H1 (cell line): Measurements from ENCODE around the gene ADAMTS17. TPM values are rescaled to one million over a fixed set of nuclear protein-coding genes. Genes with fewer than 3 reads are reported as not detected.

Source experiments
- CTCF ChIA-PET: fragments of 300-600 bp; sonication (Branson Sonifier 250); formaldehyde crosslinking; loops from one replicate; lab custom pipeline; 2021; ENCODE audit not compliant: partially characterized antibody; lab: Charles Lee
- POLR2A ChIA-PET: fragments of 300-600 bp; sonication (Branson Sonifier 250); formaldehyde crosslinking; loops from one replicate; lab custom pipeline; 2021; ENCODE audit warnings: inconsistent platforms; ENCODE audit not compliant: partially characterized antibody; lab: Charles Lee
- DNase-seq, 2 experiments: peaks; one replicate each; pipeline versions ENCODE4 v3.0.0 to v3.0.0-alpha.2; 2010 to 2022; ENCODE audit warnings: low spot score in 2 of 2, low read depth in 1 of 2, mixed read lengths in 1 of 2
- FAIRE-seq: peaks from 2 replicates; lab custom pipeline; 2011; peaks lifted over from hg19 to GRCh38; lab: Jason Lieb, UNC
- H2AFZ ChIP-seq: 2 replicates; pipeline ENCODE4 v1.8.1; 2012; ENCODE audit warnings: low read length, inconsistent platforms
- H2AK5ac ChIP-seq: 2 replicates; pipeline ENCODE4 v1.6.1; 2013; ENCODE audit warnings: low read depth, low read length
- H2BK120ac ChIP-seq: replicated peaks from 2 replicates; pipeline ENCODE3; 2013; ENCODE audit warnings: low read depth, low read length, inconsistent platforms
- H2BK12ac ChIP-seq: 2 replicates; pipeline ENCODE4 v1.6.1; 2013; ENCODE audit warnings: low read depth, low read length
- H2BK15ac ChIP-seq: 2 replicates; pipeline ENCODE4 v1.6.1; 2013; ENCODE audit warnings: low read length
- H2BK20ac ChIP-seq: 2 replicates; pipeline ENCODE4 v1.6.1; 2013; ENCODE audit warnings: low read length
- H2BK5ac ChIP-seq: 2 replicates; pipeline ENCODE4 v1.6.1; 2013; ENCODE audit warnings: low read depth, low read length
- H3K14ac ChIP-seq: 2 replicates; pipeline ENCODE4 v1.6.1; 2013; ENCODE audit warnings: inconsistent platforms; ENCODE audit not compliant: insufficient read length
- H3K18ac ChIP-seq: 2 replicates; pipeline ENCODE4 v1.6.1; 2013; ENCODE audit warnings: low read length; ENCODE audit errors: extremely low read depth
- H3K23ac ChIP-seq: 2 replicates; pipeline ENCODE4 v1.6.1; 2013; ENCODE audit warnings: inconsistent platforms; ENCODE audit not compliant: insufficient read length
- H3K23me2 ChIP-seq: 2 replicates; pipeline ENCODE4 v1.6.1; 2013; ENCODE audit warnings: low read depth, low read length
- H3K27ac ChIP-seq: 2 replicates; pipeline ENCODE4 v1.6.1; 2011; ENCODE audit warnings: low read depth, low read length, inconsistent platforms
- H3K27me3 ChIP-seq, 4 experiments: replicated peaks in 1 of 4; 1 replicate in 1 of 4; 2 replicates in 3 of 4; pipeline versions ENCODE4 v1.6.1 to v1.8.1; 2011 to 2013; ENCODE audit warnings: low read length in 3 of 4, mild to moderate bottlenecking in 3 of 4, inconsistent platforms in 2 of 4, mixed read lengths in 2 of 4, moderate library complexity in 1 of 4; ENCODE audit not compliant: control insufficient read depth in 3 of 4, insufficient read depth in 3 of 4; ENCODE audit errors: extremely low read depth in 1 of 4
- H3K36me3 ChIP-seq, 4 experiments: 2 replicates each; pipeline versions ENCODE4 v1.6.1 to v1.8.1; 2011 to 2013; ENCODE audit warnings: mild to moderate bottlenecking in 4 of 4, low read length in 3 of 4, moderate library complexity in 2 of 4, control low read depth in 1 of 4, inconsistent platforms in 1 of 4; ENCODE audit not compliant: insufficient read depth in 4 of 4, control insufficient read depth in 2 of 4
- H3K4ac ChIP-seq: replicated peaks from 2 replicates; pipeline ENCODE3; 2013; ENCODE audit warnings: low read length, low read depth, mixed read lengths, inconsistent platforms; ENCODE audit not compliant: insufficient read length
- H3K4me1 ChIP-seq, 4 experiments: replicated peaks in 1 of 4; 1 replicate in 1 of 4; 2 replicates in 3 of 4; pipeline versions ENCODE4 v1.6.1 to v1.8.1; 2011 to 2013; ENCODE audit warnings: low read length in 3 of 4, inconsistent platforms in 2 of 4, mixed read lengths in 1 of 4; ENCODE audit not compliant: insufficient read depth in 4 of 4, control insufficient read depth in 3 of 4
- H3K4me2 ChIP-seq, 2 experiments: 2 replicates each; pipeline versions ENCODE4 v1.6.1 to v1.8.1; 2011 to 2013; ENCODE audit warnings: low read depth in 2 of 2, low read length in 2 of 2, control low read depth in 1 of 2, inconsistent platforms in 1 of 2, mild to moderate bottlenecking in 1 of 2; ENCODE audit not compliant: insufficient read depth in 1 of 2
- H3K4me3 ChIP-seq, 4 experiments: fragments of 200-600, 300-600 bp in 1 of 4; sonication (generic), shearing (Covaris generic), sonication (Bioruptor Twin) in 1 of 4; 2 replicates each; pipeline versions ENCODE4 v1.5.1 to v1.8.1; 2011 to 2016; ENCODE audit warnings: low read length in 4 of 4, low read depth in 3 of 4, control low read depth in 2 of 4, inconsistent platforms in 2 of 4, mild to moderate bottlenecking in 2 of 4, mixed read lengths in 1 of 4, moderate library complexity in 1 of 4; ENCODE audit not compliant: insufficient read depth in 2 of 4; ENCODE audit errors: extremely low read depth in 1 of 4
- H3K56ac ChIP-seq: replicated peaks from 2 replicates; pipeline ENCODE3; 2013; ENCODE audit warnings: low read depth, mild to moderate bottlenecking, mixed read lengths, low read length, inconsistent platforms; ENCODE audit not compliant: insufficient read length
- H3K79me1 ChIP-seq: 2 replicates; pipeline ENCODE4 v1.6.1; 2013; ENCODE audit warnings: low read depth, low read length, control low read depth
- H3K79me2 ChIP-seq, 2 experiments: 2 replicates each; pipeline versions ENCODE4 v1.6.1 to v1.8.1; 2012 to 2013; ENCODE audit warnings: low read length in 2 of 2, mild to moderate bottlenecking in 2 of 2, inconsistent platforms in 1 of 2; ENCODE audit not compliant: insufficient read depth in 2 of 2, control insufficient read depth in 1 of 2
- H3K9ac ChIP-seq, 4 experiments: replicated peaks in 1 of 4; 1 replicate in 1 of 4; 2 replicates in 3 of 4; pipeline versions ENCODE4 v1.6.1 to v1.8.1; 2011 to 2013; ENCODE audit warnings: low read depth in 3 of 4, low read length in 3 of 4, control low read depth in 2 of 4, mild to moderate bottlenecking in 2 of 4, moderate library complexity in 2 of 4, inconsistent platforms in 1 of 4; ENCODE audit errors: extremely low read depth in 1 of 4
- H3K9me3 ChIP-seq, 2 experiments: 2 replicates each; pipeline versions ENCODE4 v1.6.1 to v1.8.1; 2012 to 2013; ENCODE audit warnings: mild to moderate bottlenecking in 2 of 2, moderate library complexity in 2 of 2, control low read depth in 1 of 2, inconsistent platforms in 1 of 2, low read depth in 1 of 2, low read length in 1 of 2, mixed read lengths in 1 of 2; ENCODE audit not compliant: insufficient read depth in 2 of 2
- H4K20me1 ChIP-seq, 2 experiments: replicated peaks in 1 of 2; 2 replicates each; pipeline versions ENCODE3 to v1.8.1; 2011 to 2013; ENCODE audit warnings: inconsistent platforms in 2 of 2, low read length in 2 of 2, mild to moderate bottlenecking in 1 of 2; ENCODE audit not compliant: insufficient read depth in 2 of 2, control insufficient read depth in 1 of 2
- H4K5ac ChIP-seq: 2 replicates; pipeline ENCODE4 v1.6.1; 2013; ENCODE audit warnings: low read length, low read depth, mixed read lengths, inconsistent platforms; ENCODE audit not compliant: insufficient read length
- H4K8ac ChIP-seq: 2 replicates; pipeline ENCODE4 v1.8.0; 2013; ENCODE audit warnings: mild to moderate bottlenecking, moderate library complexity, low read length, inconsistent platforms; ENCODE audit not compliant: insufficient read depth; ENCODE audit errors: extremely low read depth
- H4K91ac ChIP-seq: replicated peaks from 2 replicates; pipeline ENCODE3; 2013; ENCODE audit warnings: low read length, mixed read lengths, inconsistent platforms; ENCODE audit not compliant: insufficient read length
- BCL11A ChIP-seq, 2 experiments: IDR thresholded peaks; one replicate each; pipeline ENCODE4 v1.6.1; 2011; ENCODE audit warnings: low read depth in 2 of 2, low read length in 2 of 2, mild to moderate bottlenecking in 2 of 2
- CEBPB ChIP-seq: IDR thresholded peaks from 2 replicates; pipeline ENCODE4 v1.6.1; 2012; ENCODE audit warnings: low read depth, low read length
- CREB1 ChIP-seq: IDR thresholded peaks from 2 replicates; pipeline ENCODE4 v1.6.1; 2012; ENCODE audit warnings: inconsistent platforms
- EZH2 ChIP-seq: fragments of 200-600 bp; sonication (generic); IDR thresholded peaks from 2 replicates; pipeline ENCODE4 v1.7.1; 2012; ENCODE audit warnings: low read depth, mild to moderate bottlenecking, moderate library complexity, low read length, inconsistent platforms; ENCODE audit not compliant: severe bottlenecking
- GTF2F1 ChIP-seq: IDR thresholded peaks from 2 replicates; pipeline ENCODE4 v1.6.1; 2012; ENCODE audit warnings: low read depth, low read length, improper control_type of control experiment, borderline replicate concordance
- KDM4A ChIP-seq: IDR thresholded peaks from one replicate; pipeline ENCODE4 v1.7.1; 2012; ENCODE audit warnings: low read depth, mild to moderate bottlenecking, moderate library complexity, low read length, inconsistent platforms; ENCODE audit not compliant: severe bottlenecking
- NANOG ChIP-seq: IDR thresholded peaks from 2 replicates; pipeline ENCODE4 v1.6.1; 2011; ENCODE audit warnings: low read length, low read depth, mild to moderate bottlenecking, inconsistent platforms; ENCODE audit not compliant: insufficient read depth, poor library complexity, severe bottlenecking
- SIX5 ChIP-seq: IDR thresholded peaks from 2 replicates; pipeline ENCODE4 v1.6.1; 2011; ENCODE audit warnings: mild to moderate bottlenecking, low read depth, low read length
- SRF ChIP-seq: IDR thresholded peaks from 2 replicates; pipeline ENCODE4 v1.6.1; 2011; ENCODE audit warnings: mild to moderate bottlenecking, low read depth, low read length, moderate library complexity
- TEAD4 ChIP-seq: IDR thresholded peaks from 2 replicates; pipeline ENCODE4 v1.6.1; 2012; ENCODE audit warnings: low read depth, low read length, inconsistent platforms, mixed read lengths
- YY1 ChIP-seq: IDR thresholded peaks from 2 replicates; pipeline ENCODE4 v1.6.1; 2011; ENCODE audit warnings: low read depth, mild to moderate bottlenecking, low read length
- ZNF274 ChIP-seq: IDR thresholded peaks from 2 replicates; pipeline ENCODE4 v1.7.0; 2012; ENCODE audit warnings: low read length, borderline replicate concordance; ENCODE audit errors: extremely low read depth
- WGBS, 2 experiments: shearing (Covaris generic) in 1 of 2; methylation state at CpG; one replicate each; pipeline versions ENCODE4 v1.1.6 to v1.1.7; 2013 to 2015; ENCODE audit warnings: low lambda C conversion rate in 2 of 2, mixed read lengths in 2 of 2, inconsistent platforms in 1 of 2, low coverage in 1 of 2, missing lambda C conversion rate in 1 of 2; ENCODE audit not compliant: insufficient replicate concordance in 2 of 2, insufficient coverage in 1 of 2, insufficient read length in 1 of 2; ENCODE audit errors: extremely low coverage in 1 of 2, missing lambda C conversion rate in 1 of 2; 5-methylcytosine and 5-hydroxymethylcytosine counted together
- polyA plus RNA-seq, 7 experiments: library from polyadenylated mRNA; depleted of rRNA in 3 of 7; stranded (reverse) in 5 of 7; unstranded in 2 of 7; fragments of >200 nt in 5 of 7; fragments of 200-250 nt in 2 of 7; gene quantifications; 1 replicate in 5 of 7; 2 replicates in 1 of 7; 4 replicates in 1 of 7; pipeline versions ENCODE4 v1.2.1 to v1.2.3, GENCODE V29; 2011 to 2013; ENCODE audit warnings: missing spikeins in 2 of 7, mixed read lengths in 2 of 7
- total RNA-seq: library from RNA; stranded (reverse); fragmentation: NEBNext Ultra II Directional; extraction: Animal tissue kit (Norgen Biotek cat#: 25700); gene quantifications from 2 replicates; pipeline ENCODE4 v1.2.1, GENCODE V29; 2021
- TF ChIP-seq, protein P1 (sequence below), 3 experiments: IDR thresholded peaks; 1 replicate in 2 of 3; 2 replicates in 1 of 3; pipeline versions ENCODE4 v1.5.1 to v1.6.1; 2011; ENCODE audit warnings: low read length in 3 of 3, mild to moderate bottlenecking in 3 of 3, inconsistent platforms in 2 of 3, low read depth in 1 of 3, moderate library complexity in 1 of 3; ENCODE audit not compliant: insufficient read depth in 1 of 3; ENCODE audit errors: control extremely low read depth in 1 of 3

The ADAMTS17 gene
- total and polyA plus RNA-seq, 2 of the 8 experiments (the other 6 are each of a cell fraction or from before 2014, with no cell fraction given): 0.51 to 1.7 TPM

DNA sequence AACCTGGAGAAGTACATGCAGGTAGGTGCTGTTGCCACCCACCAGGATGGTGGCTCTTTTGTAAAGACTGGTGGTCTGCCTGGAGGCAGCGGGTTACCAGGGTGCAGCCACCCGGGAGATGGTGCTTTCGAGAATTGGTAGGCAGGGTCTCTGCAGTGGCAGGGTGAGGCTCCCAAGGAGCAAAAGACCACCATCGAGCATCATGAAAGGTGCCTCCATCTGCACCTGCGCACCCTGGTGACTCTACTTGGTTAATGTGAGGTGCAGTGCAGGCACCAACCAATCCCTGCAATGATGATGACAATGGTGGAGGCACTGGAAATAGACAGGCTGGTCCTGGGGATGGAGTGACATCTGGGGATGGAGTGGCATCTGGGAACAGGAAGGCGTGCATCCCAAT lies 236.7 kb downstream of the ADAMTS17 start:
- Histone ChIP-seq H4K91ac (no peak overlapping the region), H2AFZ (no peak overlapping the region), H3K23ac (no peak overlapping the region), H3K27me3 (no peaks in the 10 kb centered on the region), H3K4me3 (no peak overlapping the region), H3K9me3 (no peaks in the 10 kb centered on the region; a peak in 1 of 4 replicates), H4K20me1 (no peaks in the 10 kb centered on the region), H2BK15ac (no peak overlapping the region), H3K4me2 (no peak overlapping the region), H3K36me3 (no peaks in the 10 kb centered on the region), H3K4me1 (no peaks in the 10 kb centered on the region), H4K8ac (no peak overlapping the region), H3K23me2 (no peaks in the 10 kb centered on the region), H2BK12ac (no peak overlapping the region), H3K18ac (no peak overlapping the region), H4K5ac (no peak overlapping the region), H3K14ac (no peak overlapping the region), H3K79me2 (no peaks in the 10 kb centered on the region), H3K4ac (no peak overlapping the region), H3K9ac (no peak overlapping the region), H2BK20ac (no peak overlapping the region), H2BK5ac (no peak overlapping the region), H3K79me1 (no peaks in the 10 kb centered on the region), H2AK5ac (no peak overlapping the region), H2BK120ac (no peak overlapping the region), H3K56ac (no peak overlapping the region), H3K27ac (no peak overlapping the region)
- WGBS, 2 experiments: 92% methylated on average over 6 of the region's 6 CpGs; no CpG with 5 or more reads in 1 of the 2 experiments
- FAIRE-seq (no peak), DNase-seq (no peak)
- ChIA-PET POLR2A (no interaction called here), CTCF (interaction anchor here (1.0 to 2.7 kb wide), 3 partner anchors 8 to 143 kb away, joined by 4 to 10 read pairs (median 4); no protein-coding TSS in a partner anchor)
- TF ChIP-seq KDM4A: no peak
- TF ChIP-seq, protein P1, sequence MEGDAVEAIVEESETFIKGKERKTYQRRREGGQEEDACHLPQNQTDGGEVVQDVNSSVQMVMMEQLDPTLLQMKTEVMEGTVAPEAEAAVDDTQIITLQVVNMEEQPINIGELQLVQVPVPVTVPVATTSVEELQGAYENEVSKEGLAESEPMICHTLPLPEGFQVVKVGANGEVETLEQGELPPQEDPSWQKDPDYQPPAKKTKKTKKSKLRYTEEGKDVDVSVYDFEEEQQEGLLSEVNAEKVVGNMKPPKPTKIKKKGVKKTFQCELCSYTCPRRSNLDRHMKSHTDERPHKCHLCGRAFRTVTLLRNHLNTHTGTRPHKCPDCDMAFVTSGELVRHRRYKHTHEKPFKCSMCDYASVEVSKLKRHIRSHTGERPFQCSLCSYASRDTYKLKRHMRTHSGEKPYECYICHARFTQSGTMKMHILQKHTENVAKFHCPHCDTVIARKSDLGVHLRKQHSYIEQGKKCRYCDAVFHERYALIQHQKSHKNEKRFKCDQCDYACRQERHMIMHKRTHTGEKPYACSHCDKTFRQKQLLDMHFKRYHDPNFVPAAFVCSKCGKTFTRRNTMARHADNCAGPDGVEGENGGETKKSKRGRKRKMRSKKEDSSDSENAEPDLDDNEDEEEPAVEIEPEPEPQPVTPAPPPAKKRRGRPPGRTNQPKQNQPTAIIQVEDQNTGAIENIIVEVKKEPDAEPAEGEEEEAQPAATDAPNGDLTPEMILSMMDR (IDR thresholded peaks at IDR 0.05; ENCODE audit: control extremely low read depth in 1 of 3, insufficient read depth in 1 of 3, low read depth in 1 of 3, low read length in 3 of 3): no peak
- no peak for TF ChIP-seq NANOG
- no peak for TF ChIP-seq ZNF274
- TF ChIP-seq TEAD4: no peak
- no peak for TF ChIP-seq CREB1
- no peak for TF ChIP-seq CEBPB
- no peak for TF ChIP-seq GTF2F1
- no peak for TF ChIP-seq SRF
- TF ChIP-seq EZH2: no peak
- TF ChIP-seq YY1: no peak
- TF ChIP-seq SIX5: no peak
- no peak for TF ChIP-seq BCL11A (IDR thresholded peaks at IDR 0.05; ENCODE audit: low read depth in 2 of 2, low read length in 2 of 2)
